Neuronal stem cell (in vitro differentiated cells): ENCODE measurements around the gene KICS2. TPM values are rescaled to one million over a fixed set of nuclear protein-coding genes. Genes with fewer than 3 reads are reported as not detected.
A peak's percentile ranks its signal among the peaks of the same experiment; 100 is the strongest.

ENCODE experiments used
- DNase-seq: peaks from one replicate; pipeline ENCODE4 v3.0.0-alpha.2; 2013; ENCODE audit warnings: low spot score
- H2AFZ ChIP-seq: one replicate; pipeline ENCODE4 v1.6.1; 2013; ENCODE audit warnings: mild to moderate bottlenecking, low read length, inconsistent platforms
- H2AK5ac ChIP-seq: 2 replicates; pipeline ENCODE4 v1.6.1; 2013; ENCODE audit warnings: low read depth, mild to moderate bottlenecking, inconsistent platforms, low read length, moderate library complexity, mixed read lengths
- H2BK120ac ChIP-seq: 2 replicates; pipeline ENCODE4 v1.6.1; 2013; ENCODE audit warnings: low read depth, mild to moderate bottlenecking, inconsistent platforms, low read length, moderate library complexity, mixed read lengths
- H2BK12ac ChIP-seq: one replicate; pipeline ENCODE4 v1.6.1; 2013; ENCODE audit warnings: low read length, inconsistent platforms
- H2BK15ac ChIP-seq: 2 replicates; pipeline ENCODE4 v1.6.1; 2013; ENCODE audit warnings: mild to moderate bottlenecking, low read length, inconsistent platforms, mixed read lengths
- H2BK5ac ChIP-seq: one replicate; pipeline ENCODE4 v1.6.1; 2013; ENCODE audit warnings: inconsistent platforms, mild to moderate bottlenecking, low read length, moderate library complexity
- H3K14ac ChIP-seq: one replicate; pipeline ENCODE4 v1.6.1; 2013; ENCODE audit warnings: low read length, inconsistent platforms
- H3K18ac ChIP-seq: 2 replicates; pipeline ENCODE4 v1.6.1; 2013; ENCODE audit warnings: low read length, inconsistent platforms
- H3K23ac ChIP-seq: 2 replicates; pipeline ENCODE4 v1.6.1; 2013; ENCODE audit warnings: low read depth, mild to moderate bottlenecking, mixed read lengths, low read length, inconsistent platforms; ENCODE audit not compliant: poor library complexity
- H3K27ac ChIP-seq: replicated peaks from 3 replicates; pipeline ENCODE4 v1.5.1; 2013; ENCODE audit warnings: low read length, inconsistent platforms
- H3K27me3 ChIP-seq, 3 experiments: 2 replicates each; pipeline ENCODE4 v1.6.1; 2013; ENCODE audit warnings: low read length in 3 of 3, mild to moderate bottlenecking in 2 of 3, inconsistent platforms in 1 of 3, low read depth in 1 of 3, mixed read lengths in 1 of 3, moderate library complexity in 1 of 3; ENCODE audit not compliant: control insufficient read depth in 3 of 3, insufficient read depth in 3 of 3
- H3K36me3 ChIP-seq, 2 donors: replicated peaks in 1 of 2; 2 replicates each; pipeline ENCODE4 v1.6.1; 2013; ENCODE audit warnings: low read length in 2 of 2; ENCODE audit not compliant: control insufficient read depth in 2 of 2, insufficient read depth in 2 of 2
- H3K4ac ChIP-seq: 2 replicates; pipeline ENCODE4 v1.6.1; 2013; ENCODE audit warnings: inconsistent platforms, mild to moderate bottlenecking, low read length, moderate library complexity
- H3K4me1 ChIP-seq, 2 donors: 1 replicate in 1 of 2; 2 replicates in 1 of 2; pipeline ENCODE4 v1.6.1; 2013; ENCODE audit warnings: low read length in 2 of 2, low read depth in 1 of 2; ENCODE audit not compliant: control insufficient read depth in 2 of 2, insufficient read depth in 1 of 2
- H3K4me2 ChIP-seq: one replicate; pipeline ENCODE4 v1.6.1; 2013; ENCODE audit warnings: mild to moderate bottlenecking, low read length, inconsistent platforms; ENCODE audit not compliant: insufficient read depth, poor library complexity, severe bottlenecking
- H3K4me3 ChIP-seq, 2 donors: 2 replicates each; pipeline ENCODE4 v1.5.1; 2013; ENCODE audit warnings: low read length in 2 of 2, mild to moderate bottlenecking in 2 of 2, inconsistent platforms in 1 of 2, moderate library complexity in 1 of 2
- H3K79me1 ChIP-seq: one replicate; pipeline ENCODE4 v1.6.1; 2013; ENCODE audit warnings: low read depth, mild to moderate bottlenecking, inconsistent platforms, low read length, moderate library complexity
- H3K9ac ChIP-seq: one replicate; pipeline ENCODE4 v1.6.1; 2013; ENCODE audit warnings: mild to moderate bottlenecking, low read depth, low read length, inconsistent platforms; ENCODE audit not compliant: poor library complexity
- H3K9me3 ChIP-seq, 2 donors: replicated peaks in 1 of 2; 2 replicates each; pipeline versions ENCODE3 to v1.6.1; 2013; ENCODE audit warnings: low read length in 2 of 2, mild to moderate bottlenecking in 2 of 2, inconsistent platforms in 1 of 2, low read depth in 1 of 2, mixed read lengths in 1 of 2, moderate library complexity in 1 of 2; ENCODE audit not compliant: control insufficient read depth in 2 of 2, insufficient read depth in 1 of 2
- H4K8ac ChIP-seq: one replicate; pipeline ENCODE4 v1.6.1; 2013; ENCODE audit warnings: low read depth, mild to moderate bottlenecking, inconsistent platforms, low read length, moderate library complexity
- H4K91ac ChIP-seq: one replicate; pipeline ENCODE4 v1.6.1; 2013; ENCODE audit warnings: low read length, low read depth, mild to moderate bottlenecking, inconsistent platforms; ENCODE audit not compliant: poor library complexity
- WGBS, 2 donors: extraction: QIAGEN DNeasy Blood & Tissue Kit; methylation state at CpG; one replicate each; pipeline ENCODE4 v1.1.7; 2013; ENCODE audit warnings: missing lambda C conversion rate in 2 of 2, mixed read lengths in 1 of 2; ENCODE audit not compliant: insufficient read length in 2 of 2, insufficient replicate concordance in 1 of 2; ENCODE audit errors: extremely low coverage in 2 of 2; 5-methylcytosine and 5-hydroxymethylcytosine counted together
- polyA plus RNA-seq, 2 experiments: library from polyadenylated mRNA; stranded (reverse); fragments of 200-250 nt; gene quantifications; one replicate each; pipeline ENCODE4 v1.2.3, GENCODE V29; 2013

The KICS2 gene
- 3.3 TPM for polyA plus RNA-seq (2013, experiment 1 of 2)
- polyA plus RNA-seq (2013, experiment 2 of 2): 3.4 TPM

DNA sequence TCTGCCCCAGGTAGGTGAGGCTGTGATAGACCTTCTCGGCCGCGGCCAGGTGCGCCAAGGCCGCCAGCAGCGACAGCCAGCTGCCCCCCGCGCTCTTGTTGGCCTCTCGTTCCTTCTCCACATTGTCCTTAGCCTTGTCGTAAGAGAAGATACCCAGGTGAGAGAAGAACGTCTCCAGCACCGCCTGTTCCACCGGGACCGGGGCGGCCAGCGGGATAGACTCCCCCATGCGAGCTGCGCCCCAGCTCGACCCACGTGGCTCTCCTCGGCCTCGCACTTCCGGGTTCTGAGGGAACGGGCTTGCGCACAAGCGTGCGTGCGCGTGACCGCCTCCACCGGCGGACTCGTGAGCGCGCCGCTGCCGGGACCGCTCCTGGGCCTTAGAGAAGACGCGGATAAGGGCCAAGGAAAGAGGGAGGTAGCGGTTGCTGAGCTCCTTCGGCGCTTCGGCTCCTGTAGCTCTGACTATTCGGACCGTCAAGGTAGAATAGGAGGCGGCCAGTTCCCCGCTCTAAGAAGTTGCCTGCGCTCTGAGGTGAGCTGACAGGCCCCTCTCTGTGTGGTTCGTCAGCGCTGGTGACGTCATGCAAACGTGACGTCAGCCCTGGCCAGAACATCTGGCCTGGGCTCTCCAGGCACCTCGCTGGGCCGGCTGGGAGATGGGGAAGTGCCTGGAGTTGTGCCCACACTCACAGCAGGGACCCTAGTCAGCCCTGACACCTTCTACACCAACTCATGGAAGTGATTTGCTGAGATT is at the start of gene KICS2:
Gene KICS2 (minus strand): TSS at position 288 of the 757 bp plus-strand sequence. CDS start 59 bp downstream, at position 229.
- DNase-seq: peak; percentile 86
- H2BK15ac ChIP-seq: no peak within 1 kb of the TSS
- H3K4me2 ChIP-seq: peak within 1 kb of the TSS; percentile 81
- no peak within 1 kb of the TSS for H2BK12ac ChIP-seq
- H3K36me3 ChIP-seq: no peaks in the 10 kb centered on the region
- H3K14ac ChIP-seq: no peak within 1 kb of the TSS
- H2BK120ac ChIP-seq: no peak within 1 kb of the TSS
- H2AK5ac ChIP-seq: no peak within 1 kb of the TSS
- peak within 1 kb of the TSS; percentile 83 for H3K9ac ChIP-seq
- no peak within 1 kb of the TSS for H4K91ac ChIP-seq
- H3K18ac ChIP-seq: peak within 1 kb of the TSS; percentile 79
- peak within 1 kb of the TSS; percentile 95 for H2AFZ ChIP-seq
- H3K27me3 ChIP-seq: no peaks in the 10 kb centered on the region
- no peak within 1 kb of the TSS for H3K27ac ChIP-seq
- H3K4ac ChIP-seq: no peak within 1 kb of the TSS
- H2BK5ac ChIP-seq: no peak within 1 kb of the TSS
- no peaks in the 10 kb centered on the region for H3K79me1 ChIP-seq
- no CpG with 5 or more reads among the region's 56 CpGs for WGBS, 2 donors
- H3K4me3 ChIP-seq: peak within 1 kb of the TSS; percentile 79 to 91
- no peak within 1 kb of the TSS for H4K8ac ChIP-seq
- no peak within 1 kb of the TSS for H3K23ac ChIP-seq
- no peaks in the 10 kb centered on the region for H3K9me3 ChIP-seq
- H3K4me1 ChIP-seq: peaks cover 2 to 3% of the 10 kb centered on the region in 2 donors

DNA sequence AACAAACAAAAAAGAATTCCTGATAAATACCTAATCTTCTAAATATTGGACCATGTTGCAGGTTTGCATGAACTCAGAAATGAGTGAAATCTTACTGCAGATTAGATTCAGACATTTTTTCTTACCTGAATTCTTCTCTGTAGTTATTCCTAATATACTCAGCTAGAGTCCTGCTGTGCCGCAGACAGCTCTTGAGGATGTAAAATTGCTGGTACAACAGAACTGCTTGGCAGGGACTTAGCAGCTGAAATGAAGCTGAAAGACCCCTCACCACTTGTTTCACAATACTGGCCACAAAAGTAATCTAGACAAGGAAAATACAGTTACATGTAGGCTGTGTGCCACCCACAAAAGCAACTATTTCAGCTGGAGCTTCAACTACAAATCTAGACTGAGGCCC is 48.3 kb upstream of the KICS2 start:
- Histone ChIP-seq H2AK5ac (no peak overlapping the region), H3K27ac (no peak overlapping the region), H2BK12ac (no peak overlapping the region), H2BK5ac (no peak overlapping the region), H4K91ac (no peak overlapping the region), H3K4me2 (no peak overlapping the region), H3K23ac (no peak overlapping the region), H3K4ac (no peak overlapping the region), H3K4me1 (peaks cover 0 to 2% of the 10 kb centered on the region in 2 donors), H3K14ac (no peak overlapping the region), H3K4me3 (no peak overlapping the region), H3K9ac (no peak overlapping the region), H2BK120ac (no peak overlapping the region), H3K79me1 (no peaks in the 10 kb centered on the region), H2BK15ac (no peak overlapping the region), H2AFZ (no peak overlapping the region), H3K36me3 (no peaks in the 10 kb centered on the region), H4K8ac (no peak overlapping the region), H3K9me3 (no peaks in the 10 kb centered on the region), H3K27me3 (no peaks in the 10 kb centered on the region), H3K18ac (no peak overlapping the region)
- no peak for DNase-seq
- no CpG with 5 or more reads among the region's 1 CpG for WGBS, 2 donors

DNA sequence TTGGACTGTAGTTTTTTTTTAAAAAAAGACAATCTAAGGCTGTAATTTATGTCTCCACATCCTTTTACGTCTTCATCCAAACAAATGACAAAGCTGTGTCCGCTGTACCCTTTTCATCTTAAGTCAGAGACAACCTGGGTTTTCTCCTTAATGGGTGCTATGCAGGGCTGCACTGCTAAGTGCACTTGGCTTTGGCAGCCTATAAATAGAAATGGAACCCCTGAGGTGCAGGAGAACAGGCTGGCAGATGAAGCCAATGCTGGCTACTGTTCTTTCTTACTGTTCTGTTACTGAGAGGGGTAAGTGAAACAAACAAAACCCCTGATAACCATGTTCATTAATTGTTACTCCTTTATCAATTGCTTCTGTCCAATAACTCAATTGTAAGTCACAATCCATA is 47.1 kb upstream of the KICS2 start:
- no peak for DNase-seq
- Histone ChIP-seq H4K8ac (no peak overlapping the region), H2BK120ac (no peak overlapping the region), H3K4me3 (no peak overlapping the region), H3K4me1 (peaks cover 0 to 2% of the 10 kb centered on the region in 2 donors), H3K4ac (no peak overlapping the region), H2AK5ac (no peak overlapping the region), H3K36me3 (no peaks in the 10 kb centered on the region), H2BK5ac (no peak overlapping the region), H3K23ac (no peak overlapping the region), H4K91ac (no peak overlapping the region), H2BK12ac (no peak overlapping the region), H2AFZ (no peak overlapping the region), H3K14ac (no peak overlapping the region), H3K27ac (no peak overlapping the region), H3K18ac (no peak overlapping the region), H3K4me2 (no peak overlapping the region), H3K79me1 (no peaks in the 10 kb centered on the region), H3K27me3 (no peaks in the 10 kb centered on the region), H3K9me3 (no peaks in the 10 kb centered on the region), H2BK15ac (no peak overlapping the region), H3K9ac (no peak overlapping the region)
- no CpG with 5 or more reads among the region's 2 CpGs for WGBS, 2 donors

DNA sequence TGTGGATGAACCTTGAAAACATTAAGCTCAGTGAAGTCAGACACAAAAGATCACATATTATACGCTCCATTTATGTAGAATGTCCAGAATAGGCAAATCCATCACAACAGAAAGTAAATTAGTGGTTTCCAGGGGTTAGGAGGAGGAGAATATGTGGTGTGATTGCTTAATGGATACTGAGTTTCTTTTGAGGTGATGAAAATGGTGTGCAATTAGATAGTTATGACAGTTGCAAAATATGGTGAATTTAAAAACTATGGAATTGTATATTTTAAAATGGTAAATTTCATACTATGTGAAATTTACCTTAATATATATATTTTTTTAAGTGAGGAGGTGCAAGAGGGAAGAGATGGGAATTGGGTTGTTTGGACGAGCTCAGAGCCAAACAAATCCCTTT is 46.3 kb upstream of the KICS2 start:
- Histone ChIP-seq H2BK5ac (no peak overlapping the region), H2AK5ac (no peak overlapping the region), H2BK12ac (no peak overlapping the region), H2BK15ac (no peak overlapping the region), H3K23ac (no peak overlapping the region), H3K36me3 (no peaks in the 10 kb centered on the region), H3K4me3 (no peak overlapping the region), H3K79me1 (no peaks in the 10 kb centered on the region), H3K18ac (no peak overlapping the region), H2AFZ (no peak overlapping the region), H3K4me1 (no peaks in the 10 kb centered on the region), H3K27me3 (no peaks in the 10 kb centered on the region), H4K91ac (no peak overlapping the region), H3K9me3 (no peaks in the 10 kb centered on the region), H3K9ac (no peak overlapping the region), H2BK120ac (no peak overlapping the region), H4K8ac (no peak overlapping the region), H3K14ac (no peak overlapping the region), H3K27ac (no peak overlapping the region), H3K4ac (no peak overlapping the region), H3K4me2 (no peak overlapping the region)
- no peak for DNase-seq
- no CpG with 5 or more reads among the region's 2 CpGs for WGBS, 2 donors
